Measurements from ENCODE around the gene NAP1L4. TPM values are rescaled to one million over a fixed set of nuclear protein-coding genes. Genes with fewer than 3 reads are reported as not detected.

NAP1L4 gene
- total RNA-seq, 1 donor = 121 TPM

- peak; percentile 25 for DNase-seq (ENCODE audit: low read depth)
- H3K4me3 ChIP-seq (ENCODE audit: low read depth, low read length) = no peak overlapping the region
- TF ChIP-seq, protein P1, sequence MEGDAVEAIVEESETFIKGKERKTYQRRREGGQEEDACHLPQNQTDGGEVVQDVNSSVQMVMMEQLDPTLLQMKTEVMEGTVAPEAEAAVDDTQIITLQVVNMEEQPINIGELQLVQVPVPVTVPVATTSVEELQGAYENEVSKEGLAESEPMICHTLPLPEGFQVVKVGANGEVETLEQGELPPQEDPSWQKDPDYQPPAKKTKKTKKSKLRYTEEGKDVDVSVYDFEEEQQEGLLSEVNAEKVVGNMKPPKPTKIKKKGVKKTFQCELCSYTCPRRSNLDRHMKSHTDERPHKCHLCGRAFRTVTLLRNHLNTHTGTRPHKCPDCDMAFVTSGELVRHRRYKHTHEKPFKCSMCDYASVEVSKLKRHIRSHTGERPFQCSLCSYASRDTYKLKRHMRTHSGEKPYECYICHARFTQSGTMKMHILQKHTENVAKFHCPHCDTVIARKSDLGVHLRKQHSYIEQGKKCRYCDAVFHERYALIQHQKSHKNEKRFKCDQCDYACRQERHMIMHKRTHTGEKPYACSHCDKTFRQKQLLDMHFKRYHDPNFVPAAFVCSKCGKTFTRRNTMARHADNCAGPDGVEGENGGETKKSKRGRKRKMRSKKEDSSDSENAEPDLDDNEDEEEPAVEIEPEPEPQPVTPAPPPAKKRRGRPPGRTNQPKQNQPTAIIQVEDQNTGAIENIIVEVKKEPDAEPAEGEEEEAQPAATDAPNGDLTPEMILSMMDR (IDR thresholded peaks at IDR 0.05; ENCODE audit: insufficient read depth, low read depth, low read length) = no peak
Measured at GRCh38 chr11:3000032-3000961, 8.2 kb upstream of the NAP1L4 start.

DNA sequence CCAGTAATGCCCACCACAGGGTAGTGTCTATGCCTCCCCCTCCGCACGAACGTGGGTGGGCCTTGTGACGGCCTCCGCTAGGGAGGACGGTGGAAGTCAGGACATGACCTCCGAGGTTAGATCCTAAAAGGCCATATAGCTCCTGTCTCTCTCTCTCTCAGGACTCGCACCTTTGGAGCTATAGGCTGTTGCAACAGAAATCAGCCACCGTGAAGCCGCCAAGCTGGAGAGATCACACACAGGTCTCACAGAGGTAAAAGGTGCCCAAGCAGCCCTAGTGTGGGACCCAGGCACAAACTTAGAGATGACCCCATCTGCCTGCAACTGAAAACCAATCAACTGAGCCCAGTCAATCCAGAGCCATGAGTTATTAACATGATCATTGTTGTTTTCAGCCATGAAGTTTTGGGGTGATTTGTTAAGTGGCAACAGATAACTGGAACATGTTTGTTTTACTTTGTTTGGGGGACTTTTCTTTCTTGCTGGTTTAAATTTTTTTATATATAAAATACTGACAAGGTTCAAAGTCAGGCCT, 7.4 kb upstream of the NAP1L4 start:
- TF ChIP-seq, protein P1 (IDR thresholded peaks at IDR 0.05; ENCODE audit: insufficient read depth, low read depth, low read length) = no peak
- no peak overlapping the region for H3K4me3 ChIP-seq (ENCODE audit: low read depth, low read length)
- no peak for DNase-seq (ENCODE audit: low read depth)

DNA sequence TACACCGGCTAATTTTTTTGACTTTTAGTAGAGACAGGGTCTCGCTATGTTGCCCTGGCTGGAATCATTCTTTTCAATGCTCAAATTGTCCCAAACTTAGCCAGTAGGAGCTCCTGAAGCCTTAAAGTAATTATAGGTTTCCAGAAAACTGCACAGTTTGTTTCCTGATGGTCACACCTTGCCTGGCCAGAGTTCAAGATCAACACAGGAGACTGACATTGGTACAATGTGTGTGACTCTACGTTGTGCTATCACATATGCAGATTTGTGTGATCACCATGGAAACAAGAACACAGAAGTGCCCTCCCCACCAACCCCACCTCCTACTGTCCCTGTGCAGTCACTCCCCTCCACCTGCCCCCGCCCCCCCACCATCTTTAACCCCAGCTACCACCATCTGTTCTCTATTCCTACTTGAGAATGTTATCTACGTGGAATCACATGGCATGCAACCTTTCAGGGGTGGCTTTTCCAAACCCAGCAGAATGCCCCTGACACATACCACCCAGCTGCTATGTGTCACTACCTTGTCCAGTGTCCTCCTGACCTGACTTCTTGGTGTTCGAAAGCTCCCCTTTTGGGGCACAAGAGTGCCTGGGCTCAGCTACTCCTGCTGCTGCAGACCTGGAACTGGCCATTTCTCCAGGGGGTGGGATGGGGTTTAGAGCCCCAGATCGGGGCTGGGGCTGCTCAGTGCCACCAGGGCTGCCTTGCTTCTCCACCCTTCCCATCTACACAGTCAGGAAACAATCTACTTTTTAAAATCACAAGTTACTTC, 6.1 kb upstream of the NAP1L4 start:
- H3K4me3 ChIP-seq (ENCODE audit: low read depth, low read length) = no peak overlapping the region
- DNase-seq (ENCODE audit: low read depth) = no peak

GRCh38 chr11:2997406-2997805, 5.3 kb upstream of the NAP1L4 start:
- no peak for DNase-seq (ENCODE audit: low read depth)

More for the DNA sequence above, 6.1 kb upstream of the NAP1L4 start:
- TF ChIP-seq, protein P1 (IDR thresholded peaks at IDR 0.05; ENCODE audit: insufficient read depth, low read depth, low read length) = no peak

DNA sequence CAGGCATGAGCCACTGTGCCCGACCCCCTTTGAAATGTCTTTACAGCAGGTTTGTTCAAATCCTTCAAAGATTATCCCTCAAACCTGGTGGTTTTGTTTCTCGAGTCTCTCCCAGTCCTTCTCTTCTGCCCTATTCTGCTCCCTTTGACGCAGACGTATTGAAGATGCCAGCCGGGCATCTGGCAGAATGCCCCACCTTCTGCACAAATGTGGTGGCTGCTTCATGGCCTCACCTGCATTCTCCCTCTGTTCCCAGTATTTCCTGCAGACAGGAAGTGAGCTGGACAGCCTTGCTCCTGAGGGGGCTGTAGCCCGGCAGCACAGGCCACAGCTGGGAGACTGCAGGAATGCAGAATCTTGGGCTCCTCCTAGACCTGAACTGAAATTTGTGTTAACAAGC, 4.8 kb upstream of the NAP1L4 start:
- TF ChIP-seq, protein P1 (IDR thresholded peaks at IDR 0.05; ENCODE audit: insufficient read depth, low read depth, low read length) = no peak
- H3K4me3 ChIP-seq (ENCODE audit: low read depth, low read length) = no peak overlapping the region
- no peak for DNase-seq (ENCODE audit: low read depth)

More at GRCh38 chr11:2997406-2997805, 5.3 kb upstream of the NAP1L4 start:
- no peak overlapping the region for H3K4me3 ChIP-seq (ENCODE audit: low read depth, low read length)
- TF ChIP-seq, protein P1 (IDR thresholded peaks at IDR 0.05; ENCODE audit: insufficient read depth, low read depth, low read length) = no peak

DNA sequence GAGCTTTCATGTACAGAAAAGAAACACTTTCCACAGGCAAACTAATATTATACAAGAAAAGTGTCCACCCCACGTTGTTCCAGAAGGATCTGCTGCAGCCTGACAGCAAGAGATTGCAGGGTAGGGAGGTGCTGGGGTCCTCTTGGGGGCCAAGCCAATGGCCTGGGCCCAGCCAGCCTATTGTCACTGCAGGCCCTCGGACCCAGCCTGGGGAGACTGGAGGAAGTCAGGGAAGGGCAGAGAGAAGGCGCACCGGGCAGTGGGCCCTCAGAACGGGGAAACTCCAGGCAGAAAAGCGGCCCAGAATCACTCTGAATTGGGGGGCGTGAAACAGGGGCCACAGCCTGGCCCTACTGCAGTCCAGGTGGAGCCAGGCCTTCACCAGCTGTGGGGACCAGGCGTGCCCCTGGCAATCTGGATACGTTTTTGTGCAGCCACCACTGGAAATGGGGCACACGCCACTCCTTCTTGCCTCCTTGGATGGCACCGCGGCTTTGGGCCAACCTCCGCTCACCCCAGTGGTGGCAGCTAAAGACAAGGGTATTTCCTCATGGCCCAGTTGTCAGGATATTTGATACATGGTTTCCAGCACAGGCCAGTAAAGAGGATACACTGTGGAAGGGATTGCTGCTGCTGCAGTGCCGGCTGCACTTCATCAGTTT, 3.9 kb upstream of the NAP1L4 start:
- DNase-seq (ENCODE audit: low read depth) = no peak
- no peak overlapping the region for H3K4me3 ChIP-seq (ENCODE audit: low read depth, low read length)
- TF ChIP-seq, protein P1 (IDR thresholded peaks at IDR 0.05; ENCODE audit: insufficient read depth, low read depth, low read length) = no peak

All from fibroblast of villous mesenchyme (primary cell).